OCI-LY1 (cell line): ENCODE measurements around the gene ZDHHC16.
A peak's percentile ranks its signal among the peaks of the same experiment; 100 is the strongest.

ENCODE experiments used
- H2AFZ ChIP-seq: fragments of 200-600 bp; sonication (generic), shearing (Covaris generic); 2 replicates; pipeline ENCODE4 v1.6.0; 2014; ENCODE audit warnings: antibody characterized with exemption, mild to moderate bottlenecking, low read length
- H3F3A ChIP-seq: fragments of 200-600 bp; sonication (generic), shearing (Covaris generic); 2 replicates; pipeline ENCODE4 v1.6.0; 2014; ENCODE audit warnings: mild to moderate bottlenecking, antibody characterized with exemption, low read length, moderate library complexity; ENCODE audit not compliant: insufficient read depth
- H3K27ac ChIP-seq: fragments of 200-600 bp; sonication (generic); 2 replicates; pipeline ENCODE4 v1.5.1; 2014; ENCODE audit warnings: low read length, mixed run types, mild to moderate bottlenecking, low read depth; ENCODE audit not compliant: poor library complexity, severe bottlenecking
- H3K27me3 ChIP-seq: fragments of 200-600 bp; sonication (generic); 2 replicates; pipeline ENCODE4 v1.6.0; 2014; ENCODE audit warnings: antibody characterized with exemption, mild to moderate bottlenecking, low read length, moderate library complexity; ENCODE audit not compliant: insufficient read depth
- H3K36me3 ChIP-seq: fragments of 200-600 bp; sonication (generic); 2 replicates; pipeline ENCODE4 v1.6.1; 2014; ENCODE audit warnings: mild to moderate bottlenecking, antibody characterized with exemption, low read length, moderate library complexity, mixed read lengths; ENCODE audit not compliant: insufficient read depth
- H3K4me1 ChIP-seq: fragments of 200-600 bp; sonication (generic); 2 replicates; pipeline ENCODE4 v1.5.1; 2014; ENCODE audit warnings: mild to moderate bottlenecking, low read length, moderate library complexity; ENCODE audit not compliant: insufficient read depth, severe bottlenecking
- H3K4me2 ChIP-seq: fragments of 200-600 bp; sonication (generic), shearing (Covaris generic); 2 replicates; pipeline ENCODE4 v1.6.1; 2014; ENCODE audit warnings: low read length
- H3K4me3 ChIP-seq: fragments of 200-600 bp; sonication (generic); 2 replicates; pipeline ENCODE4 v1.5.1; 2014; ENCODE audit warnings: low read length, low read depth, mild to moderate bottlenecking, mixed read lengths; ENCODE audit not compliant: poor library complexity, severe bottlenecking
- H3K79me2 ChIP-seq: fragments of 200-600 bp; shearing (Covaris generic); 2 replicates; pipeline ENCODE4 v1.6.1; 2016; ENCODE audit warnings: mixed run types, low read length, mixed read lengths; ENCODE audit not compliant: insufficient read depth
- H3K9ac ChIP-seq: fragments of 200-600 bp; sonication (generic), shearing (Covaris generic); 2 replicates; pipeline ENCODE4 v1.6.1; 2014; ENCODE audit warnings: mild to moderate bottlenecking, low read length, mixed read lengths
- H3K9me2 ChIP-seq: fragments of 200-600 bp; sonication (generic), shearing (Covaris generic); 2 replicates; pipeline ENCODE4 v1.6.1; 2014; ENCODE audit warnings: low read depth, mild to moderate bottlenecking, low read length, mixed read lengths
- H3K9me3 ChIP-seq: fragments of 200-600 bp; shearing (Covaris generic); 2 replicates; pipeline ENCODE4 v1.6.1; 2014; ENCODE audit warnings: low read length, mixed read lengths
- H4K20me1 ChIP-seq: fragments of 200-600 bp; sonication (generic), shearing (Covaris generic); 2 replicates; pipeline ENCODE4 v1.6.0; 2016; ENCODE audit warnings: mild to moderate bottlenecking, low read length; ENCODE audit not compliant: insufficient read depth
- CTCF ChIP-seq: fragments of 200-600 bp; sonication (generic), shearing (Covaris generic); IDR thresholded peaks from 2 replicates; pipeline ENCODE4 v1.5.1; 2017; ENCODE audit warnings: mild to moderate bottlenecking, antibody characterized with exemption, low read length, moderate library complexity, mixed read lengths
- EZH2 ChIP-seq: fragments of 200-600 bp; sonication (generic), shearing (Covaris generic); IDR thresholded peaks from 2 replicates; pipeline ENCODE4 v1.8.0; 2017; ENCODE audit warnings: borderline replicate concordance, mixed run types, mild to moderate bottlenecking, antibody characterized with exemption, low read length, moderate library complexity, mixed read lengths

The ZDHHC16 gene

GRCh38 chr10:97435211-97435610 lies 10.8 kb upstream of the ZDHHC16 start:
- Histone ChIP-seq H3K9ac (no peak overlapping the region), H2AFZ (no peak overlapping the region), H3K4me3 (no peak overlapping the region), H3F3A (no peaks in the 10 kb centered on the region), H3K9me3 (no peaks in the 10 kb centered on the region), H3K4me2 (no peak overlapping the region), H3K27me3 (no peaks in the 10 kb centered on the region), H3K27ac (no peak overlapping the region), H3K79me2 (no peaks in the 10 kb centered on the region), H3K4me1 (no peaks in the 10 kb centered on the region), H4K20me1 (no peaks in the 10 kb centered on the region), H3K36me3 (peaks cover 51% of the 10 kb centered on the region), H3K9me2 (no peaks in the 10 kb centered on the region)
- TF ChIP-seq CTCF (no peak), EZH2 (no peak)

- no peak for TF ChIP-seq CTCF
- TF ChIP-seq EZH2 = no peak
- Histone ChIP-seq H4K20me1 (no peaks in the 10 kb centered on the region), H2AFZ (no peak overlapping the region)
Measured at GRCh38 chr10:97442277-97442676, 3.7 kb upstream of the ZDHHC16 start.

GRCh38 chr10:97444212-97444611 lies 1.8 kb upstream of the ZDHHC16 start:
- H3K4me1 ChIP-seq = peaks cover 27% of the 10 kb centered on the region
- peak overlapping the region; percentile 94 for H3K4me2 ChIP-seq
- TF ChIP-seq CTCF (no peak), EZH2 (no peak)
- H3K79me2 ChIP-seq = peaks cover 17% of the 10 kb centered on the region
- no peak overlapping the region for H2AFZ ChIP-seq
- H3K9ac ChIP-seq = peak overlapping the region; percentile 84; the same call in 1 of the 2 replicates
- no peaks in the 10 kb centered on the region for H3K9me3 ChIP-seq
- peaks cover 6% of the 10 kb centered on the region; the same call in 1 of the 2 replicates for H3K36me3 ChIP-seq
- H4K20me1 ChIP-seq = no peaks in the 10 kb centered on the region
- no peak overlapping the region for H3K4me3 ChIP-seq
- no peaks in the 10 kb centered on the region for H3K27me3 ChIP-seq
- no peaks in the 10 kb centered on the region for H3K9me2 ChIP-seq
- H3F3A ChIP-seq = no peaks in the 10 kb centered on the region
- H3K27ac ChIP-seq = no peak overlapping the region

More at GRCh38 chr10:97442277-97442676, 3.7 kb upstream of the ZDHHC16 start:
- Histone ChIP-seq H3K9me3 (no peaks in the 10 kb centered on the region), H3K27me3 (no peaks in the 10 kb centered on the region), H3K4me3 (no peak overlapping the region), H3K4me2 (no peak overlapping the region), H3K27ac (no peak overlapping the region), H3K9ac (no peak overlapping the region), H3F3A (no peaks in the 10 kb centered on the region), H3K4me1 (peaks cover 17% of the 10 kb centered on the region), H3K36me3 (peaks cover 6% of the 10 kb centered on the region; the same call in 1 of the 2 replicates), H3K79me2 (peaks cover 14% of the 10 kb centered on the region; the same call in 1 of the 2 replicates), H3K9me2 (no peaks in the 10 kb centered on the region)
